Activated T-cell treated with anti-CD3 and anti-CD28 coated beads for 4 hours (primary cell): ENCODE data around the gene PBX3.
"Not testable (repeated sequence)": the region's sequence is repeated elsewhere in the genome, so short reads cannot be mapped to it uniquely, and the experiment has no call there.

Experiments used
- DNase-seq: peaks from one replicate; pipeline ENCODE4 v3.0.0-alpha.2; 2020

The PBX3 gene

DNA sequence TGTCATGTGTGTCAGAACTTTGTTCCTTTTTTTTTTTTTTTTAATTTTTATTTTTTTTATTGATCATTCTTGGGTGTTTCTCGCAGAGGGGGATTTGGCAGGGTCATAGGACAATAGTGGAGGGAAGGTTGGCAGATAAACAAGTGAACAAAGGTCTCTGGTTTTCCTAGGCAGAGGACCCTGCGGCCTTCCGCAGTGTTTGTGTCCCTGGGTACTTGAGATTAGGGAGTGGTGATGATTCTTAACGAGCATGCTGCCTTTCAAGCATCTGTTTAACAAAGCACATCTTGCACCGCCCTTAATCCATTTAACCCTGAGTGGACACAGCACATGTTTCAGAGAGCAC is 32.0 kb downstream of the PBX3 start:
- DNase-seq = not testable (repeated sequence)

DNA sequence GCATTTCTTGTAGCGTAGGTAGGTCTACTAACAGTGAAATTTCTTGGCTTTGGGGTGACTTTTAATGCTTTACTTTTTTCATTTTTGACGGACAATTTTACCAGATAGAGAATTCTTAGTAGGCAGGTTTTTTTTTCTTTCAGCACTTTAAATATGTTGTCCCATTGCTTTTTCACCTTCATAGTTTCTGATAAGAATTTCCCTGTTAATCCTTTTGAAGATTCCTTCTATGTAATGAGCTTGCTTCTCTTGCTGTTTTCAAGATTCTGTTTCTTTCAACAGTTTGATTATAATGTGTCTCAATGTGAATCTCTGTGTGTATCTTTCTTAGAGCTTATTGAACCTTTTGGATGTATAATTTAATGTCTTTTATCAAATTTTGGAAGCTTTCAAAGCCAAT is 35.5 kb downstream of the PBX3 start:
- DNase-seq = no peak

GRCh38 chr9:125784286-125785049 is 37.3 kb downstream of the PBX3 start:
- DNase-seq = no peak

- DNase-seq = peak; percentile 15
These were observed 38.1 kb downstream of the PBX3 start for GRCh38 chr9:125785248-125785751.

GRCh38 chr9:125787715-125788114 is 40.5 kb downstream of the PBX3 start:
- DNase-seq = no peak

DNA sequence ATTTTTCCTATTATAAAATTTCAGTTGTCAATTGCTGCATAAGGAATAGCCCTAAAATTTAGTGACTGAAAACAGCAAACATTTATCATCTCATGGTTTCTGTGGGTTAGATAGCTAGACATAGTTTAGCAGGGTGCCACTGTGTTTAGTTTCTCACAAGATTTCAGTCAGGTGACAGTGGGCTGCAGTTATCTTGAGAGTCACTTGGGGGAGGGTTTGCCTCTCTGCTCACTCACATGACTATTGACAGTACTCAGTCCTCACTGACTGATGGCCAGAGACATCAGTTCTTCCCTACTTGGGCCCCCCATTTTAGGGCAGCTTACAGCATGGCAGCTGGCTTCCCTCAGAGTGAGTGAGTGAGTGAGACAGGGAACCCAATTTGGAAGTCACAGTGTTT is 42.0 kb downstream of the PBX3 start:
- DNase-seq = no peak

DNA sequence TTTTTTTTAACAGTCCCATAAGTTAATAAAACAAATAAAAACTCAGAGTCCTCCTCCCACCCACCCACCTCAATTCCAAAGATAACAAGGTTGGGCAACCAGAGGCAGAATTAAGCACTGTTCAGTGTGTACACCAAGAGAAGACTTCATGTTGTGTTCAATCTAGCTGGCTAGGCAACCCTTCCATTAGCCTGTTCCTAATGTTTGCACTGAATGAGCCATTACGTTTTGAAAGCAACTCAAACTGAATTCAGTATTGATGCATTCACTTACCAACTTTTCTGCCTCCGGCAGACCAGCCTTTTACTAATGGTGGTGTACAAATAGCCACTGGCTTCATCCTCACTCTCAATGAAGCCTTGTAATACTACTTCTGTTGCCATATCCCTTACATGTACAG is 47.5 kb downstream of the PBX3 start:
- DNase-seq = no peak

GRCh38 chr9:125795970-125796596 is 48.9 kb downstream of the PBX3 start:
- DNase-seq = no peak

DNA sequence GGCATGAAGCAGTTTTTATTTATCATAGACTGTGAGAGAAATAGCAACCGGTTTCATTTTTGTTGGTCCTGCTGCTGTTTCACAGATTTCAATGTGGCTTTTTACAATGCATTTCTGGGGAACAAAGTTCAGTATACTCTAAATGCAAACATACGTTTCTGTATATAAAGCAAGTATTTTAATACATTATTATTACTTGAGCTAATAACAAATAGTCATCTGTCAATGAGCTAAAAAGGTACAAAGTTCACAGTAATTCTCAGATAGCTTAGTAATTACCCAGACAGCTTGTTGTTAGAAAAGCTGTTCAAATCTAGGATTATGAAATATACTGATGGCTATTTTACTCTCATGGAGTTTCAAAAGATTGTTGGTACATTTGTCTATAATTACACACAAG is 50.8 kb downstream of the PBX3 start:
- DNase-seq = no peak

DNA sequence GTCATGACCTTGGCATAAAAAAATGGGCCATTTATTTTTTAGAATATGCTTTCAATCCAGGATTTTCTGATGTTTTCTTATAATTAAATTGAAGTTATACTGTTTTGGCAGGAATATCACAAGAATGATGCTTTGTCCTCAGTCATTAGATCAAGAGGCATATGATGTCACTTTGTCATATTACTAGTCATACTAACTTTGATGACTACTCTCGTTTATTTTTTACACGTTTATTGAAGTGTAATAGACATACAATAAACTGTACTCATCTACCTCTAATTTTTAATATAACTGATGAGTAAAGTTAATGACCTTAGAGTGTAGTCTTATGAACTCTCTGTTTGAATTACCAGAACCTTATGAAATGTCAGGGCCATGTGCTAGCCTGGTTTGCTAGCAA is 56.4 kb downstream of the PBX3 start:
- DNase-seq = no peak

DNA sequence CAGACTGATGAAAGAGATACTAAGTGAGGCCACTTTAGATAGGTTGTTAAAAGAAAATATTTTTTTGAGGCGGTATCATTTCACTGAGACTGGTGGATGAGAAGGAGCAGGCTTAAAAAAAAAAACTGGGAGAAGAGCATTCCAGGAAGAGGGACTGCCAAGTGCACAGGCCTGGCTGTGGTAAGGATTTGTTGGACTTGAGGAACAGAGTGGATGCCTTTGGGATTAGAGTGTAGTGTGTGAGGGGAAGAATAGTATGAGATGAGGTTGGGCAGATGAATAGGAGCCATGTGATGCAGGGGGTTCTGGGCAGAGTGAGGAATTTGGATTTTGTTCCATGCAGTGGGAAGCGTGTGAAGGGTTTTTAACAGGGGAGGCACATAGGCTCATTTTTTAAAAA is 57.9 kb downstream of the PBX3 start:
- no peak for DNase-seq

GRCh38 chr9:125805586-125805985 is 58.4 kb downstream of the PBX3 start:
- DNase-seq = no peak

GRCh38 chr9:125807079-125807478 is 59.9 kb downstream of the PBX3 start:
- DNase-seq = no peak

DNA sequence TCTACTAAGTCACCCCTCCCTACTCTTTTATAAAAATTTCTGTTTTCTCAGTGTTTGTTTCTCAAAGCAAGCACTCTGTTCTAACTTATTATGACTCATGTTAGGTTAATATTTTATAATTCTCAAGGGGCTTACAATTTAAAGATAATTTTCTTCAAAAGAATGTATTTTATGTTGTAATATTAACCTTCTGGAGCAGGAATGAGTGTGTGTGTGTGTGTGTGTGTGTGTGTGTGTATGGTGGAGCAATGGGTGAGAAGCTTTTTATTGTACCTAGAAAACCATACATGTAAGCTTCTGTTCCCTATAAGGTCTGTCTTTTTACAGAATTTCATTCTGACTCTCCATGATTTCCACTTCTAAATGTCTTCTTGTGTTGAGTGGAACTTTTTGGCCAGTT is 63.0 kb downstream of the PBX3 start:
- DNase-seq = no peak

DNA sequence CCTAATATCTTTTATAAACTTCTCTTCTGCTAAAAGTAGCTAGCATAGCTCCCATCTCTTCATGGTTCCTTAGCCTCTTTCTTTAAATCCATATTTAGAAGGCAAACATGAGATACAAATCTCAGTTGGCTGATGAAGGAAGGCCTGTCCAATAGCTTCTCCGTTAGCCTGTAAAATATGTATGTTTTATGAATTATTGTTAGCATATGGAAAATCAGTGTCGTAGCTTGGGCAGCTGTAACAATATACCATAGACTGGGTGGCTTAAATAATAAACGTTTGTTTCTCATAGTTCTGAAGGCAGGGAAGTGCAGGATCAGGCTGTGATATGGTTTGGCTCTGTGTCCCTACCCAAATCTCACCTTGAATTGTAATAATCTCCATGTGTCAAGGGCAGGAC is 63.8 kb downstream of the PBX3 start:
- no peak for DNase-seq

GRCh38 chr9:125812403-125812802 is 65.2 kb downstream of the PBX3 start:
- no peak for DNase-seq

GRCh38 chr9:125815568-125815967 is 68.4 kb downstream of the PBX3 start:
- DNase-seq = no peak

DNA sequence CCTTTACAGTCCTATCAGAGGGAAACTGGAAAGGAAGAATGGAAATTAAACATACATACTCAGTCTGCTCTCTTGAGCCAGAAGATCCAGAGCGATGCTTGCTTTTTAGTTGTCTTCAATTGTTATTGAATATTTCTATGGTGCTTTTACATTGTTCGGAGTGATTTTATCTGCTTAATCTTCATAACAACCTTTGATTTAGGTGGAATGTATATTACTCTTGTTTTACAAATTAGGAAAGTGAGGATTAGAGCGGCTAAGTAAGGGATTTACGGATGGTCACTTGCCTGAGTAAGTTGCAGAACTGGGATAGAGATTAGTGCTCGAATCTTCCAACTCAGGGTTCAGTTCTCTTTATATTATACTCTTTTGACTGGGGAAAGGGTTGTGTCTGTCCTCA is 69.1 kb downstream of the PBX3 start:
- no peak for DNase-seq

DNA sequence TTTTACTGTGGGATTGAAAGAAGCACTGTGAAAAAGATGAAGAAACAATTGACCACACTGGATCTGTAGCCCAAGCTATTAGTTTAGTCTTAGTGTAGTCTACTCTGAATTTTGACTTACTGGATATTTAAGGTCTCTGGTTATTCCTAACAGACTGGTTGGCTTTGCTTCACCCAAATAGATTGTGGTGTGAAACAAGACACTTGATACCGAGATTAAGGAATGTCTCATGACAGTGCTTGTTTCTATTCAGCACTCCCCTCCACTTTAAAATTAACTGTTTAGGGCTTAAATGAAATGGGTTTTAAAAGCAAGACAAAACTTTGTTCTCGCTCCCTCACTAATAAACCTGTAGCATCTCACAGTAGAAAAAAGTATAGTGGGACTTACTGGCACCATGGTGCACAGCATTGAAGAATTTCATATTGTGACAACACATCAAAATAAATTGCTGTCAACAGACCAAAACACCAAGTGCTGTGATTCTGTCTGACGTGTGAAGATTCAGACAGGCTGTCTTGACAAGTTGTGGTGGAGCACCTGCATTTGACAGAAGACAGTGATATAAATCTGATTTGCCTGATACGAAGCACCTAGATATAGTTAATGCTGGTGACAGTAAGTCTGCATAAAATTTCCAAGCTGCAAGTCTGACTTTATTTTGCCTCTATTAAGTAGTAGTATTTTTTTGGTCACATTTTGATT is 73.1 kb downstream of the PBX3 start:
- DNase-seq = no peak

DNA sequence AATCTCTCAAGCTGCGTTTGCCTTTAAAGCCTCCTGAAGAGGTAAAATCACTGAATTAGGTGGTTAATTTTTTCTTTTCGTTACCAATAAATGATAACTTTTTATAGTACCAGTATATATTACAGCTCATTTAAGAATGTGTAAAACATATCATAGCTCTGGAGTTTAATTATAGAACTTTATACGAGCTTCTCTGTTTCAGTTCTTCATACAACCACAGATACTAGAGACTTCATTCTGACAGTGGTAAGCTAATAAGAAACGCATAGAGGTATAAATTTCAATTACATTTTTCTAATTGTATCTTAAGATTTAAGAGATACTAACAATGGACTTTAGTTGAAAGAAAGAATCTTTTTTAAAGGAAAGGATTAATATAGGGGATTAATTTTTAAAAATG is 73.9 kb downstream of the PBX3 start:
- DNase-seq = no peak

DNA sequence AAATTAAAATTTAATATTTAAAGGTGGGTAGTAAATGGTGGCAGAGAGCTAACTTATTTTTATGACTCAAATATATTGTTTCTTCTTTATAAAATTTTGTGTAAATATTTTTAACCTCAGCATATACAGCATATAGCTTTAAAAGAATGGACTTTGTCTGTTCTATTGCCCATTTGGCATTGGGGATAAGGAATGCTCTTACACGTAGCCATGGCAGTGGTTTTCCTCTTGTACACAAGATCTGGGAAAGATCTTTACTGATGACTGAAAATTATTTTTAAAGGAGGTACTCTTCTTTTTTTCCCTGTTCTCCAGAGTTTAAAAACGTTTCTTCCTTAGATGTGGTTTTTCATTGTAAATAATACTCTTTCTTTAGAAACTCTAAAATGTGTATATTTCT is 75.0 kb downstream of the PBX3 start:
- DNase-seq = no peak

DNA sequence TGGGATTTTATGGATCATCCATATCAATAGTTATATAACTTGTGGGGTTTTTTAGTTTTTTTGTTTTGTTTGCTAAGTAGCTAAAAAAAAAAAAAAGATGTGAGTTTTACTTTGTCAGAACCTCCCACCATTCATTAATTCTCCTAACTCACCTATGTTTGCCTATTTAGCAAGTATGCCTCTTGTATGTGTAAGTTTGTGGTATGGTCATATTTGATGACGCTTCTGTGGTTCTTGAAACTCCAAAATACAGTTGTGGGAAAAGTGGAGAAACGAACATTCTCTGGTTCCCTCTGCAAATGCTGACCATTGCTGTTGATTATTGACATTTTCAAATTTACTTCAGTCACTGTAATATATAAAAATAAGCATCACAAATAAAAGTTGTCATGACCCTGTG is 75.7 kb downstream of the PBX3 start:
- no peak for DNase-seq

- DNase-seq = not testable (repeated sequence)
These were observed 76.8 kb downstream of the PBX3 start for GRCh38 chr9:125823874-125824406.

GRCh38 chr9:125825762-125826161 is 78.6 kb downstream of the PBX3 start:
- DNase-seq = no peak
